Cardiac muscle cell (in vitro differentiated cells and primary cell): ENCODE results near the gene NRIP2. TPM values are rescaled to one million over a fixed set of nuclear protein-coding genes. Genes with fewer than 3 reads are reported as not detected.

ENCODE experiments used
- DNase-seq, 2 donors: peaks; one replicate each; pipeline versions ENCODE4 v3.0.0 to v3.0.0-alpha.2; 2010 to 2017; ENCODE audit warnings: low read depth in 1 of 2, low spot score in 1 of 2
- H3K27ac ChIP-seq: fragments of 200-600 bp; sonication (generic); 2 replicates; pipeline ENCODE4 v1.5.1; 2016
- H3K27me3 ChIP-seq: fragments of 200-600 bp; sonication (generic); 2 replicates; pipeline ENCODE4 v1.6.0; 2016; ENCODE audit warnings: control low read depth
- H3K36me3 ChIP-seq: fragments of 200-600 bp; sonication (generic); 2 replicates; pipeline ENCODE4 v1.5.1; 2016; ENCODE audit warnings: control low read depth
- H3K4me1 ChIP-seq: fragments of 200-600 bp; sonication (generic); 2 replicates; pipeline ENCODE4 v1.8.1; 2017; ENCODE audit warnings: low read depth, mild to moderate bottlenecking, mixed run types
- H3K4me3 ChIP-seq: fragments of 200-600 bp; sonication (generic); 2 replicates; pipeline ENCODE4 v1.5.1; 2016; ENCODE audit warnings: mild to moderate bottlenecking
- H3K9me3 ChIP-seq: fragments of 200-600 bp; sonication (generic); 2 replicates; pipeline ENCODE4 v1.5.1; 2017; ENCODE audit warnings: low read depth, mild to moderate bottlenecking, control low read depth
- CTCF ChIP-seq: IDR thresholded peaks from 2 replicates; pipeline ENCODE4 v1.5.1; 2012; ENCODE audit warnings: low read depth, mild to moderate bottlenecking, low read length
- polyA plus RNA-seq: library from polyadenylated mRNA; unstranded; fragments of >200 nt; fragmentation: Nextera tagmentation; extraction: Ambion mirVana; gene quantifications from 2 replicates; pipeline ENCODE4 v1.2.1, GENCODE V29; 2016
- total RNA-seq: library from RNA; depleted of rRNA; stranded (reverse); fragments of >200 nt; gene quantifications from 2 replicates; pipeline ENCODE4 v1.2.3, GENCODE V29; 2016

The NRIP2 gene
- total and polyA plus RNA-seq, 2 experiments from 2014 or later, result 1.4 TPM; not detected in 1

- Histone ChIP-seq H3K4me1 (peaks cover 2% of the 10 kb centered on the region), H3K27me3 (no peaks in the 10 kb centered on the region), H3K9me3 (no peaks in the 10 kb centered on the region), H3K36me3 (no peaks in the 10 kb centered on the region), H3K27ac (no peak overlapping the region), H3K4me3 (no peak overlapping the region)
- no peak for TF ChIP-seq CTCF
- no peak for DNase-seq
Measured at GRCh38 chr12:2854669-2855453, 20.0 kb upstream of the NRIP2 start.

- Histone ChIP-seq H3K27ac (no peak overlapping the region), H3K9me3 (no peaks in the 10 kb centered on the region), H3K4me1 (peaks cover 14% of the 10 kb centered on the region), H3K4me3 (no peak overlapping the region), H3K36me3 (no peaks in the 10 kb centered on the region), H3K27me3 (no peaks in the 10 kb centered on the region)
- peak; percentile 95 for TF ChIP-seq CTCF
- peak; percentile 87 to 89 for DNase-seq
Measured at GRCh38 chr12:2853626-2854025, 18.8 kb upstream of the NRIP2 start.

GRCh38 chr12:2851931-2852330 is 17.1 kb upstream of the NRIP2 start:
- no peaks in the 10 kb centered on the region for H3K9me3 ChIP-seq
- DNase-seq, result no peak
- H3K27ac ChIP-seq, result no peak overlapping the region
- H3K36me3 ChIP-seq, result no peaks in the 10 kb centered on the region
- no peak for TF ChIP-seq CTCF
- H3K4me1 ChIP-seq, result peaks cover 25% of the 10 kb centered on the region
- H3K4me3 ChIP-seq, result no peak overlapping the region
- H3K27me3 ChIP-seq, result no peaks in the 10 kb centered on the region

- TF ChIP-seq CTCF, result no peak
- DNase-seq, result peak in 1 of 2 donors; percentile 87
Measured at GRCh38 chr12:2845280-2845679, 10.4 kb upstream of the NRIP2 start.

GRCh38 chr12:2844786-2845185 is 10.0 kb upstream of the NRIP2 start:
- Histone ChIP-seq H3K9me3 (no peaks in the 10 kb centered on the region), H3K36me3 (no peaks in the 10 kb centered on the region), H3K4me3 (no peak overlapping the region), H3K27me3 (no peaks in the 10 kb centered on the region), H3K4me1 (peaks cover 40% of the 10 kb centered on the region), H3K27ac (no peak overlapping the region)
- no peak for DNase-seq
- no peak for TF ChIP-seq CTCF

More at GRCh38 chr12:2845280-2845679, 10.4 kb upstream of the NRIP2 start:
- H3K9me3 ChIP-seq, result no peaks in the 10 kb centered on the region
- no peaks in the 10 kb centered on the region for H3K27me3 ChIP-seq
- H3K4me1 ChIP-seq, result peaks cover 43% of the 10 kb centered on the region
- peak overlapping the region; percentile 16 for H3K27ac ChIP-seq
- no peak overlapping the region for H3K4me3 ChIP-seq
- no peaks in the 10 kb centered on the region for H3K36me3 ChIP-seq
